GM18867 (cell line): Measurements from ENCODE around the gene TFPI2.
"Not testable (repeated sequence)": the region's sequence is repeated elsewhere in the genome, so short reads cannot be mapped to it uniquely, and the experiment has no call there.

ENCODE experiments used
- ATAC-seq: cut with Tn5 transposase; IDR thresholded peaks from one replicate; pipeline ENCODE4 v1.9.1; 2021; ENCODE audit warnings: mild to moderate bottlenecking, moderate library complexity; ENCODE audit not compliant: unreplicated experiment

TFPI2 gene, protein sequence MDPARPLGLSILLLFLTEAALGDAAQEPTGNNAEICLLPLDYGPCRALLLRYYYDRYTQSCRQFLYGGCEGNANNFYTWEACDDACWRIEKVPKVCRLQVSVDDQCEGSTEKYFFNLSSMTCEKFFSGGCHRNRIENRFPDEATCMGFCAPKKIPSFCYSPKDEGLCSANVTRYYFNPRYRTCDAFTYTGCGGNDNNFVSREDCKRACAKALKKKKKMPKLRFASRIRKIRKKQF

DNA sequence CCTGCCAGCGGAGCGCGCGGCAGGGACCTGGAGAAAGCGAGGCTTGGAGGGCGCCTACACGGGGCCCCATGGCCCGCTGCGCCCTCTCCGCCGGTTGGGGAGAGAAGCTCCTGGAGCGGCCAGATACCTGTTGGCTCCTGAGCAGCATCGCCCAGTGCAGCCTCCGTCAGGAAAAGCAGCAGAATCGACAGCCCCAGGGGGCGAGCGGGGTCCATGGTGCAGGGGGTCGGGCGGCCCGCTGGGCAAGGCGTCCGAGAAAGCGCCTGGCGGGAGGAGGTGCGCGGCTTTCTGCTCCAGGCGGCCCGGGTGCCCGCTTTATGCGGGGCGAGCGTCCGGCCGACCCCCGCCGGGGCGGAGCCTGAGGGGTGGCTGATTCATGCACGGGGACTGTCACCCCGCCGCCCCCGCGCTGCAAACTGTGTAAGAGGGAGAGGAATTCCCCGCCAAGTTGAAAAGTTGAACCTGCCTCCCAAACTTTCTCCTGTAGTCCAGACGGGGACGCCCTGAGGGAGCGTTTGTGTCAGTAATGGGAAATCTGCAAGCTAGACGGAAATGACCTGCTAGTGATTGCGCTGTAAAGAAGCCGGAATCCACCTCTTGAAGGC lies at the start of gene TFPI2:
Gene TFPI2, minus strand, starts transcription at position 290 of the 605 bp plus-strand sequence. Its CDS starts 75 bp downstream, at position 215.
- peak; percentile 43 for ATAC-seq

DNA sequence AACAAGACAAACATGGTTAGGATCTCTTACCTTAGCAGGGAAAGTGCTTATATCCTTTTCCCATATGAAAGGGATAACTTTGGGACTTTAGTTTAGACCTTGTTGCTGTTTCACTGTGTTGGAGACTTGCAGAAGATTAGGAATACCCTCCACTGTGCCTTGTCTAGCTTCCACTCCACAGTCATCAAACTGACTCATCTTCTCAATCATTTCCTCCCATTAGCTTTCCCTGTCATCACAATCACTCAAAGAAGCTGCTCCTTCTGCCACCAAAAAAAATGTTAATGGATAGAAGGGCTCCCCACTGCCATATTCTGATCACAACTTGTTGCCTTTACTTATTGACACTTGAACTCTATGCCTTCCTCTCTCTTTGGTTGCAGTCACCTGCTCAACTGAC lies 47.7 kb upstream of the TFPI2 start:
- no peak for ATAC-seq

DNA sequence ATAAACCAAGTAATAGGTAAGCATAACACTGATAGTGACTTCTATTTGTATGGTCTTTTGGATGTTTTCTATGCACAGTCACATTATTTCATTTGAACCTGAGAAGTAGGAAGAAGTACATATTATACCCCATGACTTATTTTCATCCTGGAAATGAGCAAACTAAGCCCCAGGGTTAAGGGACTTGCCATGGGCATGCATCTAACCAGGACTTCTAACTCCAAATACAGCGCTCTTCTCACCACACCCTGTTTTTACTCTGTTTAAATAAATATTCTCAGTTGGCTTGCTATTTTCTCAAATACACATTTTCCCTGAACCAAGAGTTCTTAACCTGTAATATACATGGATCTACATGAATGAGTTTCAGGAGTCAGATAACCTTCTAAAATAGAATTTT lies 47.3 kb upstream of the TFPI2 start:
- no peak for ATAC-seq

DNA sequence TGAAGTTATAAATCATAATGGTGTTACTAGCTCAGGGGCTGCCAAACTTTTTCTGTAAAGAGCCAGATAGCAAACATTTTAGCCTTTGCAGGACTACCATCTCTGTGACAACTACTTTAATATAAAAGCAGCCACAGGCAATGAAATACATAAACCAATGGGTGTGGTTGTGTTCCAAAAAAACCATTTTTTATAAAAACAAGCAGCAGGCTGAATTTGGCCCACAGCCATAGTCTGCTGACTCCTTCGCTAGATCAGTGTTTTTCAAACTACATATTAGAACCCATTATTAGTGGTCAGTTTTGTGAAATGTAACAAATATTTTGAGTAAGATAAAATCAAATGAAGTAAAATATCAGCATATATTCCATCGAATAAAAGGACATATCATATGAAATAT lies 44.5 kb upstream of the TFPI2 start:
- no peak for ATAC-seq

DNA sequence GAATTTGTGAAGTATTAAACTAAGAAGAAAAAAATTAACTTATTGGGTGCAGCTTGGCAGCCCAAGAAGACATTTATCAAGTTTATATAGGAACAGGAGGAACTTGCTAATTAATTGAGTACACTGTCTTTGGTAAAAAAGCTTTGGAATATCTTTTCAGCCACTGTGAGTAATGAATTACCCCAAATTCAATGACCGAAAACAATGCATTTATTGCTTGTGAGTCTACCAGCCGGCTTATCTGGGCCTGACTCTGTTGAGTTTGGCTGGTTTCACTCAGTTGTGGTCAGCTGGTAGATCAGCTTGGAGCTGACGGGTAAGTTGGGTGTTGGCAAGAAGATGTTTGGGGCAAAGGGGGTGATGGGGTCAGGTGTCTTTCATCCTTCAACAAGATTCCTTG lies 42.6 kb upstream of the TFPI2 start:
- no peak for ATAC-seq

DNA sequence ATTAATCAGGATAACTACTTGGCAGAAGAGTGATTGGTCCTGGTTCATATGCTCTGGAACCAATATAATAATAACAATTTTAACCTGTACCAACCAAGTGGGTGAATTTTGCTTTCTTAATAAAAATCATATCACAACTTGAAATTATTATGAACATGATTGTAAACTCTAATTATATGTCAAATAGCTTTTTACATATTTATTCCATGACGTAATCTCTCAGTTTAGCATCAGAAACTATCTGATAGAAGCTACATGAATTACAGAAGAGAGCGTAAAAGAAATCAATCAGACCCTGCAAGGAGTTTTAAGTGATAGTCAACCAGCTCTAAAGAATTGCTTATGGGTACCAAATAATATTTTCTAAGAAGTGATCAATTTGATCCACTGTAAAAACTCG lies 41.1 kb upstream of the TFPI2 start:
- no peak for ATAC-seq

DNA sequence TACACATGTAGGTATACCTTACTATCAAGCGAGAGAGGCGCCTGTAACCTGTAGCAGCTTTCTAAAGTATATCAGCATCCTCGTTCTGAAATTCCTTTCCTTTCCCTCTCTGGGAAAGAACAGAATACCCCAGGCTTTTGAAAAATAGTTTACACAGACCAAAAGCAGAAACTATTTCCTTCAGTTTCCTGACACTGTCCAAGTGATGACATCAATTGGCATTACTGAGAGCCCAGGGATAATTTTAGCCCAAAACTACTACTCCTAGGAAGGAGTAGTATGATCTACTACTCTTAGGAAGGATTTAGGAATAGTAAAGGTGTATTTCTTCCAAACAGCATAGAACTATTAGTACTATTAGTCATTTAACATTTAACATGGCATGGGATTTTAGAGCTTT lies 37.0 kb upstream of the TFPI2 start:
- ATAC-seq: no peak

DNA sequence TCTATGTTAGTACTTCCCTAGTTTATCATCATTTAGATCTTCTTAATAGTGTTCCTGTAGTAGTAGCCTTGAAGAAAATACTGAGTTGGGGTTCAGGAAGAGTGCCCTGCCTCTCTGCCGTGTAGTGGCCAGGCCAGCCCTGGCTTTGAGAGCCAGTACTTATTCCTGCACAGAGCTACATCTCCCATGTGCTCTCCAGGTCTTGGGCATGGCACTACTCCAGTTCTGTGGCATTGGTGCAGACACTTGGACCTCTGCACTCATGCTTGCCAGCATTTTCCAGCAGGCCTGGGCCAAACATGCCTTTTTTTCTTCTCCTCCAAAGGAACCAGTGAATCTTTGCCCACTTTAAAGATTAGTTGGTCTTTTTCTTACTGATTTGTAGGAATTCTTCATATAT lies 36.2 kb upstream of the TFPI2 start:
- no peak for ATAC-seq

DNA sequence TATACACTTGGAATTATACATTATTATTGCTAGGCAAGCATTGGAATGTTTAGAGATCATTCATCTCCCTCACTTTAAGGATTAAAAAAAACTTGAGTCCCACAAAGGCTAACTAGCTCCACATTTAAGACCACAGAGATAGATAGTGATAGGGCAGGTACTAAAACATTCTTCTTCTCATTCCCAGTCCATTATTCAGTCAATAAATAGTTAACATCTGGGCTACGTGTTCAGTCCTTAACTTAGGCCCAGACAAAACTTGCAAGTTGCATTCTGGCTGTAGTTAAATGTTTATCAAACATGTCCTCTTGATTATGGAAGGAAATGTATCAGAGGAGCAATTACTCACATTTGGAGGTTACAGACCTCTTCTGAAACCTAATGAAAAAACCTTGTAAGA lies 33.4 kb upstream of the TFPI2 start:
- no peak for ATAC-seq

DNA sequence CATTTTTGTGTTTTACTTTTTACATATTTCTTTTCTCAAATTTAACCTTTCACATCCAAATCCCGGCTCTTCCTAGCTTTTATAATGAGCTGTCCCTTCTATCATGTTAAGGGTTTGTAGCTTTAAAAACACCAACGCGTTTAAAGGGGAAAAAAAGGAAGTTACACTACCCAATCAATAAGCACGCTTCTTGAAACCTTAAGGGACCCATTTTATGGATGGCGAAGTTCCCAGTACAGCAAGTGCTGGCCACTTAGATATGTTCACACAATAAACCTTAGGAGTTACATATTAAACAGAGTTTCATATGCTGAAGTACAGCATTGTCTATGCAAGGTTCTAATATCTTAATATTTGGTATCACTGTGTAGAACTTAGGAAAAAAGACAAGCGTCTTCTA lies 32.7 kb upstream of the TFPI2 start:
- no peak for ATAC-seq

DNA sequence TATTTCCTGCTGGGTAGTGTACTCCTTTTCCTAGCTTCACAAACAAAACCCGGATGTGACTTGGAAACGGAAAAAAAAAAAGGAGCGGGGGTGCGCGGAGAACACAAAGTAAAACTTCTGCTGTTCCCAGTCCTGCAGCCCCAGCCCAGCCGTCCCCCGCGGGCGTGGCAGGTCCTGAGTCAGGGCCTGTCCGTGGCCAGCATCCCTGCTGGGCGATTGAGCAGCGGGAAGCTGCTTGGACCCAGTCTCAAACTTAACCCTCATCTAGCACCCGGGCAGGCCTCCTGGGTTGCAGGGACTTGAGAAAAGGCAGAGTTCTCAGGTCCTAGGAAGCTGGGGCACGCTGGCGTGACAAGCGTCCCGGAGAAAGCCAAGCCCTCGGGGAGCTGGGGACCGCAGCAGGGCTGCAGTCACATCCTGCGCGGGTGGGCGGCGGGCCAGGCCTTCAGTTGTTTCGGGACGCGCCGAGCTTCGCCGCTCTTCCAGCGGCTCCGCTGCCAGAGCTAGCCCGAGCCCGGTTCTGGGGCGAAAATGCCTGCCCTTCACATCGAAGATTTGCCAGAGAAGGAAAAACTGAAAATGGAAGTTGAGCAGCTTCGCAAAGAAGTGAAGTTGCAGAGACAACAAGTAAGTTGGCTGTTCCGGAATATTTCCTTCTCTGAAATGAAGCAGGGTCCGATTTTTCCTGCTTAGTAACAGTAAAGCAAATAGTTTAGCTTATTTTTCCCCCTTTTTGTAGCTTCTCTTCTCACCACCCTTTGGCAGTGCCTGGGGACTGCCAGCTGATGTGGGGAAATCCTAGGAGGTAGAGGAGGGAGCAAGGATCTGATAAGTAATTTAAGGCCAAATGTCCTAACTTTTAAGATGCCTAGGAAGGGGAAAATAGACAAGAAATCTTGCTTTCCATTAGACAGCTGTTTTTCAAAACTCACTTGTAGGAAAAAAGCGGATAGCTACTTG lies 31.3 kb upstream of the TFPI2 start, which contains the start of gene GNG11:
Gene GNG11, plus strand, starts transcription at position 129 of the 960 bp plus-strand sequence. Its CDS starts 403 bp downstream, at position 532.
- ATAC-seq: peak; percentile 92

DNA sequence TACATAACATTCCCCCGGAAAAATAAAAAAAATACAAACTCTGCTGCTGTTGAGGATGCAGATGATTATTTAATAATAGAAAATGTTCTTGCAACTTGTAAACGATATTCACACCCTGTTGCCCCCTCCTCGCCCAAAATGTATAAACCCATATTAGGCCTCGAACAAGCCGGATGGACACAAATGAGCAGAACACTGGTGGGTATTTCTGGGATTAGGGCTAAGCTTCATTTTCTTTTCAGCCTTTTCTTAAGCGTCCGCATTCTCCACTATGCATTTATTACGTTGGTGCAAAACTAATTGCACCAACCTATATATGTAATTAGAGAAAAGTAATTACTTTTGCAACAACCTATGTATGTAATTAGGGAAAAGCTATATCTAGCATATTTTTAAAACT lies 30.6 kb upstream of the TFPI2 start:
- ATAC-seq: no peak

DNA sequence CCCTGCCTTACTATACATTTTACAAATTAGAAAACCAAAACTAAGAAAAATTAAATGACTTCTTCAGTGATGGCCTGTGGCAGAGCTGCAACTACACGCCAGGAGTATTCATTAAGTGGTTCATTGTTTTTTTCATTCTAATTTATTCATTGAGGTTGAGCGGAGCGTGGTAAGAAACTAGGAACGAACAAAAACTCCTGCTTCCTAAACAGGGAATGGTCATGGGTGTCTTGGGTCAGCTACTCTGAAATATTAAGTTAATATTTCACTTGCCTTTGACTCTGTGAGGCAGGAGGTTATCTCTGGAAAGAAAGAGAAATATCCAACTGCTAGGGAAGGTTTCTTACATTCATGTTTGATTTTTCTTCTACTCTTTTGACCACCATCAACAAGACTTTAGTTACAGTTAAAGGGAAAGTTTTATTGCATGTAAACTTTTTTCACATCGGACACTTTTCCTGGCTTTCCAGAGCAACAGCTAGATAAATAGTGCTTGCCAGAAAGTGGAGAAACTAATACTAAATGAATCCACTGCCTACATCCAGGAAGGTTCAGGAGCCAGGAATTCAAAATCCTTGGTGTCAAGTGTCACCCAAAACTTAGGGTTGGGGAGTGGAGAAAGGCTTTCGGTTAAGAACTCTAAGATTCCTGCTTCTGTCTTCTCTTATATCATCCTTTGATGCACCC lies 30.1 kb upstream of the TFPI2 start:
- no peak for ATAC-seq

DNA sequence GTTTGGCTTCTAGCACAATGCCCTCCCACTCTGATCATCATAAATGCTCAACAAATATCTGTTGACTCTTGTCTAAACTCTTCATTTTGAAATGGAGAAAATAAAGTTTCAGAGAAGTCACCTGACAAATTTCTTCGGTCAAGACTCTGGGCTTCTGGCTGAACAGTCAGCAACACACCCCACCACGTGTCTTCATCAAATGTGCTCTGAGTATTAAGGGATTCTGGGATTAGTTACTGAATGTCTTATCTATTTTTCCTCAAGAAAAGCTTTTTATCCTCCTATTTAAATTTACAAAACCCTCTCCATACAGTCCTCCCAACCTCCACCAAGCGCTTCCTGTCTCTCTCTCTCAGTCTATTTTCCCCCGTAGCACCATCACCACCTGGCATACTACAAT lies 25.8 kb upstream of the TFPI2 start:
- peak; percentile 18 for ATAC-seq

DNA sequence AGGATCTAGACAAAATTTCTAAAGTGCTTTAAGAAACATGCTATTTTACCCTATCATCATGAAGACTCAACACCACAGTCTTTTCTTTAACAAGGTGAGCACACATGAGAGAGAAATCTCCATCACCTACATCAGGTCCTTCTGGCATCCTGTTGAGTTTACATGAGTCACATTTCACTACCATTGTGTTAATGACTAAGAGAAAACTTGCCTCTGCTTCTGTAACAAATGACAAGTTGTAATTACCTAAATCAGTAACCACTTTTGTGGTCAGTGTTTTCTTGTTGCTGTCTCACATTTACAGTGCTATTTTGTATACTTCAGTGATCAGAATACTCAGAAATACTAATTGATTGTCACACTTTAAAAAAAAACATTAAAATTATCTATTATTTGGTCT lies 25.3 kb upstream of the TFPI2 start:
- peak; percentile 70 for ATAC-seq

DNA sequence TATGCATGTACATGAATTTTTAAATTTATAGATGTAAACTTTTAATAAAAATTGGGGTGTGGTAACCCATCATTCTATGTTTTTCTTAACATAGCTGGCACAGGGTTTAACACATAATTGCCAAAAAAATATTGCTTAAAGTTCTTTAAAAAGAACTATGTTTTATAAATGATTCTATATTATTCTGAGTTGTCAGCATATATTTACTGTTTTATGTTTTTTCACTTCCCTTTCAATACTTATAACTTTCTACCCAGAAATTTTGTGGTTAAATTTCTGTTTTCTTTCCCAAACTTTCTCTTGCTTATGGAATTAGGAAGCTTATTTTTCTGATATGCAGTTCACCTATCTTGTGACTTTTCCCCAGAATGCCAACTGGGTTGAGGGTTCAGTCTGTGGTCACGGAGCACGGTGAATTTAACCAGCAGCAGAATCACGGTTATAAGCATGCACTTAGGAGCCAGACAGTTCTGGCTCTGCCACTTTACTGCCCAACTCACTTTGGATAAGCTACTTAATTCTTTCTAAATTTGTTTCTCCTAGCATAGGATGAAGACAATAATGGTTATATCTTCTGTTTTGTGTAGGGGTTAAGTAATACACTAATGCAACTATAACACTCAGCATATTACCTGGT lies 24.8 kb upstream of the TFPI2 start:
- not testable (repeated sequence) for ATAC-seq

DNA sequence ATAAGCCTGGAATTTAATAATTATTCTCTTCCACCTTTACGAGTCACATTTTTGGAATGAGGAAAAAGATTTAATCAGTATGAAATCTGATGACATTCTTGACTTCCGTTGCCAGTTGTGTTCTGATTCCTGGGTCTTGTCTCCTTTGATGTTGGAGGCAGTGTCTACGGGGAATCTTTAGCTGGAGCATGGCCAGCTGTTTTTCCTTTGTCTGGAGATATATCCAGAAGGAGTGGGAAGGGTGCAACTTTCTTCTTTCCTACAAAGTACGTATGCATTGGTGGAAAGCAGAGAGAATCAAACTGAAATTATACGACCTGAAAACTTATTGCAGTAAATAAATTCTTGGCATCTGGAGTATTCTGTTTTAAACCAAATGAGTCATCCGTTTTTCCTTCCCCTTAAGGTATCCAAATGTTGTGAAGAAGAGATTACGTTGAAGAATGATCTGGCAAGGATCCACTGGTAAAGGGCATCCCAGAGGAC lies 24.1 kb upstream of the TFPI2 start:
- no peak for ATAC-seq

DNA sequence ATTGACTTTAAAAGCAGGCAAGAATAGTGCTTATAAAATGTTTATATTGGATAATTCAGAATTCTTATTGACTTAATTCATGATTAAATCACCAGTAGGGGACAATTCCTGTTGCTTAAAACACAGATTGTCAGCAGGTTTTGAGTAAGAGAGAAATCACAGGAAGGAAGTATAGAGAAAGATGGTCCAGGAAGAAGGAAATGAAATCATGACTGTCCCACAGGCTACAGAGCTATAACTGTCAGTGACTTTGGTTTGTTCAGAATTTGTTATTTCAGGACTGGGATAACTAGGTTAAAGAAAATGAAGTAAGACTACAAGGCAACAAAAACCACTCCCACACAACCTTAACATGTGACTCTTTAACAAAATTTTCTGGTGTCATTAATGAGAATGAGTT lies 22.6 kb upstream of the TFPI2 start:
- ATAC-seq: no peak

DNA sequence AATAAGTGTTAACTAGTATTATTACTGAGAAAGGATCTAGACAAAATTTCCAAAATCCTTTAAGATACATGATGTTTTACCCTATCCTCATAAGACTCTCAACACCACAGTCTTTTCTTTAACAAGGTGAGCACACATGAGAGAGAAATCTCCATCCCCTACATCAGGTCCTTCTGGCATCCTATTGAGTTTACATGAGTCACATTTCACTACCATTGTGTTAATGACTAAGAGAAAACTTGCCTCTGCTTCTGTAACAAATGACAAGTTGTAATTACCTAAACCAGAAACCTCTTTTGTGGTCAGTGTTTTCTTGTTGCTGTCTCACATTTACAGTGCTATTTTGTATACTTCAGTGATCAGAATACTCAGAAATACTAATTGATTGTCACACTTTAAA lies 21.1 kb upstream of the TFPI2 start:
- ATAC-seq: peak; percentile 74

DNA sequence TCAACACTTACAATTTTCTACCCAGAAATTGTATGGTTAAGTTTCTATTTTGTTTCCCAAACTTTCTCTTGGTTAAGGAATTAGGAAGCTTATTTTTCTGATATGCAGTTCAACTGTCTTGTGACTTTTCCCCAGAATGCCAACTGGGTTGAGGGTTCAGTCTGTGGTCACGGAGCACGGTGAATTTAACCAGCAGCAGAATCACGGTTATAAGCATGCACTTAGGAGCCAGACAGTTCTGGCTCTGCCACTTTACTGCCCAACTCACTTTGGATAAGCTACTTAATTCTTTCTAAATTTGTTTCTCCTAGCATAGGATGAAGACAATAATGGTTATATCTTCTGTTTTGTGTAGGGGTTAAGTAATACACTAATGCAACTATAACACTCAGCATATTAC lies 20.7 kb upstream of the TFPI2 start:
- ATAC-seq: not testable (repeated sequence)
